HepG2 (cell line): ENCODE results near the gene MEMO1. TPM values are rescaled to one million over a fixed set of nuclear protein-coding genes. Genes with fewer than 3 reads are reported as not detected.
A peak's percentile ranks its signal among the peaks of the same experiment; 100 is the strongest.

Source experiments
- ARID5B ChIP-seq: IDR thresholded peaks from 2 replicates; pipeline ENCODE4 v1.4.0; 2020; ENCODE audit warnings: mild to moderate bottlenecking, missing genetic modification reagents
- CBX1 ChIP-seq: IDR thresholded peaks from one replicate; pipeline ENCODE4 v1.6.1; 2016; ENCODE audit warnings: antibody characterized with exemption, low read depth
- CENPX ChIP-seq: sonication (generic); formaldehyde crosslinking; IDR thresholded peaks from 2 replicates; pipeline ENCODE4 v1.9.0; 2021; ENCODE audit warnings: mild to moderate bottlenecking, missing genetic modification reagents, moderate library complexity
- CHD2 ChIP-seq: IDR thresholded peaks from 2 replicates; pipeline ENCODE4 v1.6.1; 2011; ENCODE audit warnings: low read depth, low read length, improper control_type of control experiment
- CSRNP2 ChIP-seq: sonication (generic); formaldehyde crosslinking; conservative IDR thresholded peaks from 2 replicates; pipeline ENCODE4 v1.8.0; 2022; ENCODE audit warnings: low read depth, missing genetic modification reagents
- FIP1L1 ChIP-seq: fragments of 200-400 bp; formaldehyde crosslinking; IDR thresholded peaks from 2 replicates; pipeline ENCODE4 v1.6.1; 2018; ENCODE audit warnings: low read depth, mild to moderate bottlenecking, low read length, moderate library complexity, borderline replicate concordance; ENCODE audit not compliant: insufficient read depth
- FOXK2 ChIP-seq: fragments of 450-650 bp; IDR thresholded peaks from 2 replicates; pipeline ENCODE4 v1.6.1; 2016
- KLF16 ChIP-seq, 2 experiments: sonication (generic) in 1 of 2; formaldehyde crosslinking in 1 of 2; IDR thresholded peaks; 2 replicates each; pipeline versions ENCODE4 v1.6.1 to v1.8.0; 2016 to 2023; ENCODE audit warnings: missing genetic modification reagents in 2 of 2, missing compliant biosample characterization in 1 of 2
- KLF6 ChIP-seq: IDR thresholded peaks from 2 replicates; pipeline ENCODE4 v1.8.0; 2016; ENCODE audit warnings: missing biosample characterization, missing genetic modification reagents
- MIER2 ChIP-seq: IDR thresholded peaks from 2 replicates; pipeline ENCODE4 v1.6.1; 2016; ENCODE audit warnings: missing biosample characterization, missing genetic modification reagents
- ONECUT2 ChIP-seq: sonication (generic); formaldehyde crosslinking; IDR thresholded peaks from 2 replicates; pipeline ENCODE4 v1.4.0; 2020; ENCODE audit warnings: missing genetic modification reagents
- PATZ1 ChIP-seq: sonication (generic); formaldehyde crosslinking; IDR thresholded peaks from 2 replicates; pipeline ENCODE4 v1.4.0; 2020; ENCODE audit warnings: missing genetic modification reagents
- PPARG ChIP-seq: conservative IDR thresholded peaks from 2 replicates; pipeline ENCODE4 v1.6.1; 2016; ENCODE audit warnings: missing biosample characterization, missing genetic modification reagents
- RNF219 ChIP-seq: sonication (generic); formaldehyde crosslinking; IDR thresholded peaks from 2 replicates; pipeline ENCODE4 v1.5.0; 2020; ENCODE audit warnings: mild to moderate bottlenecking, missing genetic modification reagents
- SNAPC5 ChIP-seq: sonication (generic); formaldehyde crosslinking; IDR thresholded peaks from 2 replicates; pipeline ENCODE4 v1.8.1; 2023; ENCODE audit warnings: mild to moderate bottlenecking, missing genetic modification reagents, borderline replicate concordance
- THAP7 ChIP-seq: sonication (generic); formaldehyde crosslinking; IDR thresholded peaks from 2 replicates; pipeline ENCODE4 v1.8.1; 2023; ENCODE audit warnings: mild to moderate bottlenecking, missing genetic modification reagents
- TP53 ChIP-seq: sonication (generic); formaldehyde crosslinking; conservative IDR thresholded peaks from 2 replicates; pipeline ENCODE4 v1.4.0; 2020; ENCODE audit warnings: missing genetic modification reagents
- polyA plus RNA-seq, 8 experiments: library from polyadenylated mRNA; depleted of rRNA in 3 of 8; stranded (reverse) in 7 of 8; unstranded in 1 of 8; fragments of >200 nt; fragmentation: Illumina TruSeq in 4 of 8; extraction: Trizol in 4 of 8; gene quantifications; 2 replicates each; pipeline versions ENCODE4 v1.2.1 to v1.2.3, GENCODE V29; 2011 to 2016; ENCODE audit warnings: low read depth in 4 of 8, missing spikeins in 1 of 8, mixed read lengths in 1 of 8; ENCODE audit not compliant: insufficient read depth in 1 of 8
- total RNA-seq, 5 experiments: library from RNA; depleted of rRNA; stranded (reverse); fragments of >200 nt; fragmentation: Illumina TruSeq; extraction: Trizol; gene quantifications; 2 replicates each; pipeline ENCODE4 v1.2.3, GENCODE V29; 2016; ENCODE audit warnings: low read depth in 1 of 5

The MEMO1 gene
- total and polyA plus RNA-seq, 2 of the 13 experiments (the other 11 are each of a cell fraction or from before 2014, with no cell fraction given), result 69.8 to 81.6 TPM

GRCh38 chr2:32039447-32040219, 28.8 kb upstream of the MEMO1 start, which contains the start of gene DPY30 (continued):
- no peak for TF ChIP-seq CSRNP2 (CRISPR knock-in tag)
- peak; percentile 46; the same call in 1 of the 2 replicates for TF ChIP-seq PPARG (CRISPR knock-in tag)
- TF ChIP-seq RNF219 (CRISPR knock-in tag), result no peak
- peak; percentile 84; the same call in 1 of the 2 replicates for TF ChIP-seq TP53 (CRISPR knock-in tag)
- peak; percentile 94 for TF ChIP-seq KLF6
- TF ChIP-seq SNAPC5 (CRISPR knock-in tag), result no peak
- peak; percentile 38 for TF ChIP-seq ONECUT2
- TF ChIP-seq CBX1, result peak; percentile 43
- no peak for TF ChIP-seq CENPX (CRISPR knock-in tag)
- peak; percentile 23; the same call in 1 of the 2 replicates for TF ChIP-seq PATZ1 (CRISPR knock-in tag)
- 0 out of 2 replicates have a peak, but pooled peaks have one; percentile 57 for TF ChIP-seq FIP1L1
- TF ChIP-seq THAP7 (CRISPR knock-in tag), result no peak
- TF ChIP-seq KLF16 (CRISPR knock-in tag; IDR thresholded peaks at IDR 0.05), result peak; percentile 51 to 73; a peak in 1 of 4 replicates
- TF ChIP-seq CHD2, result 0 out of 2 replicates have a peak, but pooled peaks have one; percentile 25
- TF ChIP-seq MIER2 (CRISPR knock-in tag), result no peak
- no peak for TF ChIP-seq FOXK2
- peak; percentile 67 for TF ChIP-seq ARID5B (CRISPR knock-in tag)
